GM21528 (cell line): ENCODE results near the gene TK1.

ENCODE experiments used
- ATAC-seq: cut with Tn5 transposase; IDR thresholded peaks from one replicate; pipeline ENCODE4 v1.9.1; 2021; ENCODE audit warnings: mild to moderate bottlenecking, moderate library complexity; ENCODE audit not compliant: unreplicated experiment, low FRiP score

The TK1 gene

GRCh38 chr17:78135858-78136500 is 50.9 kb downstream of the TK1 start:
- ATAC-seq, result no peak

GRCh38 chr17:78134899-78135385 is 51.9 kb downstream of the TK1 start:
- ATAC-seq, result no peak

- no peak for ATAC-seq
Observed at GRCh38 chr17:78133971-78134898, 52.6 kb downstream of the TK1 start.

GRCh38 chr17:78133179-78133951 is 53.5 kb downstream of the TK1 start:
- no peak for ATAC-seq

- ATAC-seq, result no peak
Observed at GRCh38 chr17:78132767-78133178, 54.1 kb downstream of the TK1 start.

- ATAC-seq, result no peak
Observed at GRCh38 chr17:78132084-78132676, 54.7 kb downstream of the TK1 start.

GRCh38 chr17:78131172-78132083 is 55.4 kb downstream of the TK1 start:
- ATAC-seq, result no peak

GRCh38 chr17:78130437-78131101 is 56.3 kb downstream of the TK1 start, which contains the start of gene TMC8:
Gene TMC8 (plus strand): TSS chr17:78130771. CDS start chr17:78131589, 818 bp downstream.
- no peak for ATAC-seq

- no peak for ATAC-seq
Observed at GRCh38 chr17:78130090-78130436, 56.8 kb downstream of the TK1 start.

- ATAC-seq, result no peak
Observed at GRCh38 chr17:78129351-78130089, 57.3 kb downstream of the TK1 start.

GRCh38 chr17:78128551-78129350 is 58.1 kb downstream of the TK1 start, which contains the start of gene TMC6:
Gene TMC6 (minus strand): TSS chr17:78128755. CDS start chr17:78126832, 1,923 bp downstream.
- ATAC-seq, result no peak

- no peak for ATAC-seq
Observed at GRCh38 chr17:78127888-78128550, 58.8 kb downstream of the TK1 start.

GRCh38 chr17:78127239-78127887 is 59.5 kb downstream of the TK1 start:
- ATAC-seq, result no peak

GRCh38 chr17:78126895-78127238 is 60.0 kb downstream of the TK1 start:
- no peak for ATAC-seq

- no peak for ATAC-seq
Observed at GRCh38 chr17:78125976-78126894, 60.6 kb downstream of the TK1 start.
